Type B pancreatic cell (in vitro differentiated cells): ENCODE data around the gene U2AF2. TPM values are rescaled to one million over a fixed set of nuclear protein-coding genes. Genes with fewer than 3 reads are reported as not detected.

Experiments
- DNase-seq: peaks from one replicate; pipeline ENCODE4 v3.0.0; 2021; ENCODE audit warnings: mixed read lengths; ENCODE audit not compliant: unreplicated experiment; ENCODE audit errors: extremely low spot score
- H3K27ac Mint-ChIP-seq: 2 replicates; pipeline ENCODE4 v1.8.0; 2021; ENCODE audit warnings: mild to moderate bottlenecking, mixed read lengths
- H3K27me3 Mint-ChIP-seq: 2 replicates; pipeline ENCODE4 v1.8.0; 2021; ENCODE audit warnings: mixed read lengths
- H3K36me3 Mint-ChIP-seq: 2 replicates; pipeline ENCODE4 v1.8.0; 2021; ENCODE audit warnings: mixed read lengths
- H3K4me1 Mint-ChIP-seq: one replicate; pipeline ENCODE4 v1.8.0; 2021; ENCODE audit warnings: mixed read lengths; ENCODE audit not compliant: unreplicated experiment
- H3K4me3 Mint-ChIP-seq: 2 replicates; pipeline ENCODE4 v1.8.0; 2021; ENCODE audit warnings: mild to moderate bottlenecking, mixed read lengths
- H3K9me3 Mint-ChIP-seq: 2 replicates; pipeline ENCODE4 v1.8.0; 2021; ENCODE audit warnings: mixed read lengths
- CTCF ChIP-seq: fragments of 200-600 bp; sonication (generic); conservative IDR thresholded peaks from 2 replicates; pipeline ENCODE4 v1.5.0; 2021; ENCODE audit warnings: antibody characterized with exemption, mild to moderate bottlenecking
- long read RNA-seq: library from polyadenylated mRNA; unstranded; transcript quantifications from one replicate; pipeline ENCODE4 v2.0.0, GENCODE V29; 2020
- total RNA-seq: library from RNA; stranded (reverse); gene quantifications from 2 replicates; pipeline ENCODE4 v1.2.1, GENCODE V29; 2021; ENCODE audit warnings: low replicate concordance

U2AF2 gene
- 170 and 232 TPM in 2 replicates for total RNA-seq
- long read RNA-seq, partial matches to known transcripts = 1 of 2 reads
- long read RNA-seq, other reads (novel, unspliced or antisense) = 1 of 2 reads

GRCh38 chr19:55654868-55655647, at the start of gene U2AF2:
TSS of gene U2AF2 (plus strand) at chr19:55655035. CDS start at chr19:55655105, 70 bp downstream.
- H3K36me3 Mint-ChIP-seq = peaks cover 13% of the 10 kb centered on the region
- no peaks in the 10 kb centered on the region for H3K9me3 Mint-ChIP-seq
- H3K27me3 Mint-ChIP-seq = no peaks in the 10 kb centered on the region
- H3K4me3 Mint-ChIP-seq = peak within 1 kb of the TSS; percentile 97
- DNase-seq = peak; percentile 97
- H3K4me1 Mint-ChIP-seq = peaks cover 17% of the 10 kb centered on the region
- H3K27ac Mint-ChIP-seq = peak within 1 kb of the TSS; percentile 99
- no peak for TF ChIP-seq CTCF

- H3K27me3 Mint-ChIP-seq = no peaks in the 10 kb centered on the region
- H3K4me1 Mint-ChIP-seq = peaks cover 27% of the 10 kb centered on the region
- peak overlapping the region; percentile 93 for H3K4me3 Mint-ChIP-seq
- DNase-seq = peak; percentile 99
- H3K36me3 Mint-ChIP-seq = peaks cover 24% of the 10 kb centered on the region
- peak overlapping the region; percentile 97 for H3K27ac Mint-ChIP-seq
- no peak for TF ChIP-seq CTCF
- no peaks in the 10 kb centered on the region for H3K9me3 Mint-ChIP-seq
Observed at GRCh38 chr19:55605207-55605636, 49.6 kb upstream of the U2AF2 start.

GRCh38 chr19:55605637-55606470, 49.0 kb upstream of the U2AF2 start, which contains the start of gene ZNF865:
TSS of gene ZNF865 (plus strand) at chr19:55605647. CDS start at chr19:55613619, 7,972 bp downstream.
- no peaks in the 10 kb centered on the region for H3K27me3 Mint-ChIP-seq
- peak within 1 kb of the TSS; percentile 99 for H3K4me3 Mint-ChIP-seq
- H3K36me3 Mint-ChIP-seq = peaks cover 28% of the 10 kb centered on the region
- H3K4me1 Mint-ChIP-seq = peaks cover 27% of the 10 kb centered on the region
- H3K9me3 Mint-ChIP-seq = no peaks in the 10 kb centered on the region
- H3K27ac Mint-ChIP-seq = peak within 1 kb of the TSS; percentile 97
- peak; percentile 78 for TF ChIP-seq CTCF
- DNase-seq = no peak

- TF ChIP-seq CTCF = peak; percentile 1
- peaks cover 21% of the 10 kb centered on the region for H3K4me1 Mint-ChIP-seq
- H3K9me3 Mint-ChIP-seq = no peaks in the 10 kb centered on the region
- peak overlapping the region; percentile 97 for H3K27ac Mint-ChIP-seq
- H3K36me3 Mint-ChIP-seq = peaks cover 30% of the 10 kb centered on the region
- no peaks in the 10 kb centered on the region for H3K27me3 Mint-ChIP-seq
- peak overlapping the region; percentile 99 for H3K4me3 Mint-ChIP-seq
- no peak for DNase-seq
Observed at GRCh38 chr19:55606471-55606787, 48.4 kb upstream of the U2AF2 start.

- Mint-ChIP-seq H3K27ac (peak overlapping the region; percentile 97), H3K36me3 (peaks cover 30% of the 10 kb centered on the region), H3K4me3 (peak overlapping the region; percentile 99), H3K27me3 (no peaks in the 10 kb centered on the region), H3K4me1 (peaks cover 17% of the 10 kb centered on the region), H3K9me3 (no peaks in the 10 kb centered on the region)
- no peak for TF ChIP-seq CTCF
- DNase-seq = no peak
Observed at GRCh38 chr19:55606817-55607216, 48.0 kb upstream of the U2AF2 start.
